Right ventricle myocardium superior (tissue), 1 donor: ENCODE measurements around the gene DCLK1. TPM values are rescaled to one million over a fixed set of nuclear protein-coding genes. Genes with fewer than 3 reads are reported as not detected.

Source experiments
- ATAC-seq: fragments of 200-7000 bp; cut with Tn5 transposase; one replicate; pipeline ENCODE4 v1.9.1; 2020; ENCODE audit warnings: mild to moderate bottlenecking; ENCODE audit not compliant: poor library complexity
- DNase-seq: peaks from one replicate; pipeline ENCODE4 v3.0.0-alpha.2; 2020
- intact Hi-C: fragments of 100-400 bp; cut with DNase I; formaldehyde crosslinking; loops from one replicate; pipeline ENCODE4 v1.11.2; 2022
- total RNA-seq: library from RNA; stranded (reverse); fragmentation: NEBNext Ultra II Directional; extraction: Animal tissue kit (Norgen Biotek cat#: 25700); gene quantifications from one replicate; pipeline ENCODE4 v1.2.1, GENCODE V29; 2021
- donor health status: DM: no; HTN: yes; CAD: no; lungs with severe emphysema.

Gene DCLK1
- total RNA-seq, 1 donor from 2014 or later, result 12.7 TPM

DNA sequence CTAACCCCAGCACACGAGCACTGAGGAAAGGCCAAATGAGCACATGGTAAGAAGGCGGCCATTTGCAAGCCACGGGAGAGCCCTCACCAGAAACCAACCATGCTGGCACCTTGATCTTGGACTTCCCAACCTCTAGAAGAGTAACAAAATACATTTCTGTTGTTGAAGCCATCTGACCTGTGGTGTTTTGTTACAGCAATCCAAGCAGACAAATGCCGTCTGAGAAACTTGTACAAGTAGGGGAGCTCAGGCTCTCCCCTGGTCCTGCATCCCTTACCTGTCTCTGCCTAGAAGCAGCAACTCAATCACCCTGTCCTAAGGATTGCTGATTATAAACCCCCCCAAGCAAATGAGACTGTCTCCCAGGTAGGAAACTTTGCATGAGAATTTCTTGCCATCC, 399.7 kb downstream of the DCLK1 start:
- no peak for ATAC-seq
- DNase-seq, result no peak
- intact Hi-C loops, result loop anchor here (5.0 kb wide), 1 partner anchor 56 kb away; no protein-coding TSS in a partner anchor

DNA sequence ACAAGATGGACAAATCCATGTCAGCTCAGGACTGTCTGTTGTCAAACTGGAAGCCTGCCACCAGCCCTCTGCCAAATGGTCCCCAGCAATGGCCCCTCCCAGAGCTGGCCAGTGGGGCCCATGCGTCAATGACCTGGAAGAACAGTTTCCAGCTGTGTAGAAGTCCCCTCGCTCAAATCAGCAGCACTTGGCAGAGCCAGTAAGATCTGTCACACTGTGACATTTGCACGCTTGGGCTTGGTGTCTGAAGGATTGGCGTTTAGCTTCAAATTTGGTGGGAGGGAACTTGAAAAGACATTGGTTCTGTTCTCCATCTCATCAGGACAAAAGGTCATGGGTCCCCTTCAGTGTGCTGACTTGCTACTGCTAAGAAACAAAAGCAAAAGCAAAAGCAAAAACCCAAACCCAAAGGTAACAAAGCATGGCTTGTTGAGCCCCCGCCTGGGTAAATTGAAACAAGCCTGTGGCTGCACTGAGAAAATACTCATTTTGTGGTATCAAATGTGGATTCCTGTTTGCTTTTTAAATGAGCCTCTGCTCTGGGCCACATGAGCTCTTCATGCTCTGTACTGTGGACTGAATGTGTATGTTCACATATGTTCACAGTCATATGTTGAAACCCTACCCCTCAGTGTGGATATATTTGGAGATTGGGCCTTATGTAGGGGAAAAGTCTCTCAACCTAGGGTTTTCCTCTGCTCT, 401.1 kb downstream of the DCLK1 start:
- intact Hi-C loops, result loop anchor here (5.0 kb wide), 1 partner anchor 57 kb away; no protein-coding TSS in a partner anchor
- DNase-seq (peak; percentile 91), ATAC-seq (peak; percentile 86)

DNA sequence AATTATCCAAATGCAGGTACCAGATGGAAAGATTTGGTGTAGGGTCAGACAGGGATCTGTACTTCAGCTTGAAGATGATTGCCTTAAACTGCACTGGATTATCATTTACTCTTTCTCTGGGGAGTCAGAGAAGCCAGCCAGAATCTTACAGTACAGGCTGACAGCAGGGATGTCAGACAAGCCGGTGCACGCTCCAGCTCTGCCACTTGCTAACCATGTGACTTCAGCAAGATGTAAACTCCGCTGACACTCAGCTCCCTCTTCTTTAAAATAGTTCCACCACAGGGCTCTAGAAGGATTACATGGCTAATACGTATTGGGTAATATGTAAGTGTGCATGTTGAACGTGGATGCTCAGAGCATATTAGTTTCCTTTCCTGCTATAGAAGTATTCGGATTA, 403.3 kb downstream of the DCLK1 start:
- intact Hi-C loops, result no loop called here

DNA sequence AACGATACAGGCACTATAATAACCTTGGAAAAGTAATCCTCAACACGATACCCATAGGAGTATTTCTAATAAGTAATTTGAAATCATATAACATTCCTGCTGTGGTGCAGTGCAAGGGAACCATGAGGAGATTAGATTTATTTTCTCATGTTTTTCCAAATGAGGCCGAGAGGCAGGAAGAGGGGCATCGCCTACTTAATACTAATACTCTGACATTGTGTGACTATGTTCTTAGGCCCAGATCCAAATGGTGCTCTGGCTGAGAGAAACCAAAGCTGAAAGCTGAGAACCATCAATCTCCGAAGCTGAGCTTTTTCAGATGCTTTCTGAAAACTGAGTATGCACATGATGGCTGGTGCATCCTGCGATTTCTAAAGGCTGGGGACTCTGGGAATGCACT, 406.7 kb downstream of the DCLK1 start:
- ATAC-seq (peak; percentile 16), DNase-seq (no peak)
- intact Hi-C loops, result no loop called here

More for the DNA sequence above, 403.3 kb downstream of the DCLK1 start:
- DNase-seq (no peak), ATAC-seq (peak; percentile 17)

DNA sequence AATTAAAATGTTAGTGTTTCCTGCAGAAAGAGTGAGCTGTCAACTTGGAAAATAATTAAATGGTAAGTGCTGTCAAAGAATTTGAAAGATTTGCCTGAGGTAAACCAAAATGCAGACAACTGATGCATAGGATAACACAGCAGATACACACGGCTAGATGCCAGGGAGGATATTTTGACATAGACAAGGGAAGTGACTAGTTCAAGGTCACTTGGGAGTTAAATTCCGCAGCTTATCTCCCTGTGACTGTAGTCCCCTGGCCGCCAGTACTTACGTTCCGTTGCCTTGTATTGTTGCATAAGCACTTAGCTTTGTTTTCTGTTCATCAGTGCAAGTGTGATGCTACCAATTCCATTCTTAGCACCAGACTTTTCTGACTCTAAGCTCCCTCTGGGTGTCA, 407.4 kb downstream of the DCLK1 start:
- intact Hi-C loops, result no loop called here
- peak; percentile 71 for DNase-seq
- peak; percentile 88 for ATAC-seq

DNA sequence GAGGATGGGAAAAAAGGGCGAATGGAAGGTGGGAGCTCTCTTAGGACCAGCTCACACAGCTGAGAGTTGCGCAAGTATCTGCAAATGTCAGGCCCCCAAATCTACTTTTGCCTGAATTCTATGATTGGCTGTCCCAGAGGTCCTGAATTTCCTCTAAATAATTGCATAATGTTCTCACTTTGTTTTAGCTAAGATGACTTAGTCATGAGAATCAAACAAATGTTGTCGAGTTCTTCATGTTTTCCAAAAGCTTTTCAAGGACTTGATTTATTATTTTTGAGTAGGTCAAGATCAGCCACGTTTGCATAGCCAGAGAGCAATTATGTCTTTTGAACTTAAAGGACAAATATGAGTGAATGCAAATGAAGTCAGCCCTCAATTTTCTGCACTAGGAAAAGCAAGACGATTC, 408.1 kb downstream of the DCLK1 start:
- intact Hi-C loops, result no loop called here
- DNase-seq, result peak; percentile 48
- ATAC-seq, result peak; percentile 76

DNA sequence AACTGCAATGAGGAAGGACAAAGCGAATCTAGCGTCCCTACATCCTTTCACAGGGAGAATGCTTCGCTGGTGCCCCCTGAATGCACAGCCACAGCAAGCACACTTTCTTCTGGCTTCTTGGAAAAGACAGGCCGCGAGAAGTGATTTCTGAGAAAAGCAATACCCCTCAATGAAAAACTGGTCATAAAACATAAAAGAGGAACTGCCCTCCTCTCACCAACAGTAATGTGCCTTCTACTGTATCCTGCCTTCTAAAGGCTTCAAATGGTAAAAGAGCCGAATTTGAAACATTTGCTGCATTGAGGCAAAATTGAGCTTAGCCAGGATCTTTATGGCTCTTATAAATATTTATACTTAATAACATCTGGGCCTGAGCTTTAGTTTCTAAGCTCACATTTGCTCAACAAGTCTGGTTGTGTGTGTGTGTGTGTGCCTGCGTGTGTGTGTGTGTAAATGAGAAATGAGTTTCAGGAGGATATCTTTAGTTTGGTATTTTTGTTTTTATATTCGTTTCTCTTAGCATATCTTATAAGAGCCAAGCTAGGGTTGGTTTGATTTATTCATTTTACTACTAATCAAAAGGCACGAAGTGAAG, 408.6 kb downstream of the DCLK1 start:
- ATAC-seq, result no peak
- intact Hi-C loops, result no loop called here
- DNase-seq, result no peak

DNA sequence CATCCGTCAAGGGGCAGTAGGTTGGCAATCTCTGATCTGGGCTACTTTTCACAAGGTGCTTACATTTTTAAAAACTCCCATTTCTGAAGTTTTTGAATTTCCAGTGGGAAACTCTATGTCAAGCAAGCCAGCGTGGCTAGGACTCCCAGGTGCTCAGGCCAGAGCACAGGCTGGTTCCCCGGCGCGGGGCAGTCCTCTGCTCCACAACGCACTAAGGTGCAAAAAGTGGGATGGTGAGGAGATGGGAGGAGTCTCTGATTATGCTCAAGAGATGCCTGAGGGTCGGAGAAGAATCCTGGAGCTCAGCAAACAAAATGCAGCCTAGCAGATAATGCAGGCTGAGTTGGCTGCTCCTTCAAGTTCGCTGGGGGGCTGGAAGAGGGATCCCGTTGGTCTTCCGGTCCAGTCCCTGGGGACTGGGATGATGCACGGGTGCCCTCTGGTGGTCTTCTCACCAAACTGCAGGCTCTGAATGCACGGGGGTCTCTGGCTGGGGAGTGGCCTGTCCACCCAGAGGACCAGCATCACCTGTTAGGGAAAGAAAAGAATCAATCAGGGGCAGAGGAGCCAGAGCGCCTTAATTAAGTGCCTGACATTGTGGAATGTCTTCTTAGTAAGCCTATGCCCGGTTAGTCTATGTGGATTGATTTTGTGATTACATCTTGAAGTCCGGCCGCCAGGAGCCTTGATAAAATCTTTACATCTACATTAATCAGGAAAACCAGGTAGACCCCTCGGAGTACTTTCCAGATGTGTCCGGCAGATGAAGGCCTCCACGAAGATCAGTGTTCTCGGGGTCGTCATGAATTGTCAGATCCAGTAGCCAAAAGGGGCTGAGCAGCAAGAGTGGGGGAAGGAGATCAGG, 410.3 kb downstream of the DCLK1 start:
- ATAC-seq, result peak; percentile 24
- peak; percentile 49 for DNase-seq
- intact Hi-C loops, result no loop called here

DNA sequence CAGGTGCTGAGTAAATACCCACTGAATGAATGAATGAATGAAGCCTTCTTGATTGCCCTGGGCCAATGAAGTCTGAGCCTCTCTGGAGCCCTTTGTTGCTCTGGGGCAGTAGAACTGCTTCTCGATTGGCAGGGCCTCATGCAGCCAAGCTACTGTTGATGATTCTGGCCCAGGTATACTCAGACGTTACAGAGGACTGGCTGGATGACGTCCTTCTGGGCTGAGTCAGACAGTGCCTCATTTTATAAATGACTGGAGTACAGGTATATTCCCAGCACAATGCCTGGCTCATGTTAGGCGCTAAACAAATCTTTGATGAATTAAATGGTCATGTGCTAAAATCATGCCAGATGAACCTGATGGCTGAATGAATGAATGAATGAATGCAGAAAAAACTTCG, 410.9 kb downstream of the DCLK1 start:
- ATAC-seq (no peak), DNase-seq (no peak)
- intact Hi-C loops, result no loop called here

Other genes with a start within 250 kb of the DCLK1 start
- not detected for gene SOHLH2, start 83.2 kb upstream of the DCLK1 start, total RNA-seq
- gene CCDC169, start 166.4 kb upstream of the DCLK1 start, total RNA-seq, result 0.08 TPM
- gene SPART, start 215.0 kb upstream of the DCLK1 start, total RNA-seq, result 35.2 TPM